GM23338 (cell line): Measurements from ENCODE around the gene CCT6B. TPM values are rescaled to one million over a fixed set of nuclear protein-coding genes. Genes with fewer than 3 reads are reported as not detected.

Source experiments
- ATAC-seq: fragments of 200-7000 bp; cut with Tn5 transposase; 3 replicates; pipeline ENCODE4 v1.9.1; 2020
- DNase-seq: peaks from one replicate; pipeline ENCODE4 v3.0.0-alpha.2; 2015; ENCODE audit warnings: low spot score
- H2AFZ ChIP-seq: fragments of 200-600 bp; sonication (generic); 2 replicates; pipeline ENCODE4 v1.8.0; 2016; ENCODE audit warnings: antibody characterized with exemption, mild to moderate bottlenecking, moderate library complexity
- H3F3A ChIP-seq: fragments of 200-600 bp; sonication (generic); replicated peaks from 2 replicates; pipeline ENCODE4 v1.8.0; 2017; ENCODE audit warnings: antibody characterized with exemption, mixed run types, low read depth
- H3K27ac ChIP-seq: fragments of 200-600 bp; sonication (generic); 2 replicates; pipeline ENCODE4 v1.6.1; 2016; ENCODE audit warnings: low read depth
- H3K27me3 ChIP-seq: fragments of 200-600 bp; sonication (generic); 2 replicates; pipeline ENCODE4 v1.8.0; 2016; ENCODE audit warnings: mild to moderate bottlenecking, mixed run types, moderate library complexity; ENCODE audit not compliant: insufficient read depth
- H3K36me3 ChIP-seq: fragments of 200-600 bp; sonication (generic); 2 replicates; pipeline ENCODE4 v1.8.0; 2016; ENCODE audit warnings: mild to moderate bottlenecking; ENCODE audit not compliant: insufficient read depth
- H3K4me1 ChIP-seq: fragments of 200-600 bp; sonication (generic); 2 replicates; pipeline ENCODE4 v1.8.0; 2016; ENCODE audit warnings: mild to moderate bottlenecking, moderate library complexity; ENCODE audit not compliant: insufficient read depth
- H3K4me2 ChIP-seq: fragments of 200-600 bp; sonication (generic); 2 replicates; pipeline ENCODE4 v1.7.1; 2017; ENCODE audit warnings: mixed run types
- H3K4me3 ChIP-seq: fragments of 200-600 bp; sonication (generic); 2 replicates; pipeline ENCODE4 v1.6.1; 2016; ENCODE audit warnings: mixed run types
- H3K79me2 ChIP-seq: fragments of 200-600 bp; sonication (generic); replicated peaks from 2 replicates; pipeline ENCODE4 v1.8.0; 2017; ENCODE audit warnings: mild to moderate bottlenecking; ENCODE audit not compliant: insufficient read depth
- H3K9me2 ChIP-seq: fragments of 200-600 bp; sonication (generic); 2 replicates; pipeline ENCODE4 v1.8.0; 2017; ENCODE audit not compliant: insufficient read depth
- H4K20me1 ChIP-seq: fragments of 200-600 bp; sonication (generic); replicated peaks from 2 replicates; pipeline ENCODE4 v1.8.0; 2017; ENCODE audit warnings: mild to moderate bottlenecking; ENCODE audit not compliant: insufficient read depth
- H3K27ac Mint-ChIP-seq: 2 replicates; pipeline ENCODE4 v1.8.0; 2020; ENCODE audit warnings: inconsistent platforms, mild to moderate bottlenecking, moderate library complexity, mixed read lengths
- H3K27me3 Mint-ChIP-seq: 3 replicates; pipeline ENCODE4 v1.8.0; 2022; ENCODE audit warnings: low read depth, mild to moderate bottlenecking, moderate library complexity, mixed read lengths, inconsistent platforms; ENCODE audit not compliant: insufficient read depth, poor library complexity
- H3K36me3 Mint-ChIP-seq: 3 replicates; pipeline ENCODE4 v1.8.0; 2021; ENCODE audit warnings: low read depth, mild to moderate bottlenecking, inconsistent platforms, moderate library complexity, mixed read lengths
- H3K4me1 Mint-ChIP-seq: 3 replicates; pipeline ENCODE4 v1.8.0; 2020; ENCODE audit warnings: mild to moderate bottlenecking, inconsistent platforms, mixed read lengths
- H3K4me3 Mint-ChIP-seq: 3 replicates; pipeline ENCODE4 v1.8.0; 2021; ENCODE audit warnings: moderate library complexity, mild to moderate bottlenecking, inconsistent platforms, mixed read lengths
- H3K9me3 Mint-ChIP-seq: 3 replicates; pipeline ENCODE4 v1.8.0; 2020; ENCODE audit warnings: moderate library complexity, mild to moderate bottlenecking, inconsistent platforms, mixed read lengths
- EZH2 ChIP-seq: fragments of 200-600 bp; sonication (generic); IDR thresholded peaks from one replicate; pipeline ENCODE4 v1.8.0; 2017; ENCODE audit warnings: antibody characterized with exemption, mild to moderate bottlenecking, low read depth; ENCODE audit not compliant: unreplicated experiment
- JUNB ChIP-seq: IDR thresholded peaks from one replicate; pipeline ENCODE4 v1.6.1; 2016; ENCODE audit warnings: antibody characterized with exemption; ENCODE audit not compliant: unreplicated experiment
- NANOG ChIP-seq: IDR thresholded peaks from 2 replicates; pipeline ENCODE4 v1.6.1; 2016; ENCODE audit warnings: antibody characterized with exemption, borderline replicate concordance
- POLR2AphosphoS5 ChIP-seq: IDR thresholded peaks from 2 replicates; pipeline ENCODE4 v1.6.1; 2016; ENCODE audit warnings: antibody characterized with exemption, low read depth
- ZNF114 ChIP-seq: fragments of 250-450 bp; sonication (Bioruptor Pico); IDR thresholded peaks from 2 replicates; pipeline ENCODE4 v1.5.0; 2020; ENCODE audit warnings: mild to moderate bottlenecking, moderate library complexity
- ZNF331 ChIP-seq: fragments of 250-450 bp; sonication (Bioruptor Pico); IDR thresholded peaks from 2 replicates; pipeline ENCODE4 v1.5.0; 2020; ENCODE audit warnings: low read depth, mild to moderate bottlenecking, moderate library complexity
- polyA plus RNA-seq: library from polyadenylated mRNA; unstranded; fragments of >200 nt; fragmentation: Nextera tagmentation; extraction: Ambion mirVana; gene quantifications from 2 replicates; pipeline ENCODE4 v1.2.1, GENCODE V29; 2016
- total RNA-seq: library from RNA; depleted of rRNA; stranded (reverse); fragments of >200 nt; shearing (Covaris generic); gene quantifications from 2 replicates; pipeline ENCODE4 v1.2.3, GENCODE V29; 2014
- TF ChIP-seq, protein P1 (sequence below): IDR thresholded peaks from 2 replicates; pipeline ENCODE4 v1.6.1; 2016; ENCODE audit warnings: antibody characterized with exemption
- TF ChIP-seq, protein P2 (sequence below): IDR thresholded peaks from one replicate; pipeline ENCODE4 v1.6.1; 2018; ENCODE audit warnings: antibody characterized with exemption; ENCODE audit not compliant: unreplicated experiment
- TF ChIP-seq, protein P3 (sequence below): fragments of 250-450 bp; sonication (Bioruptor Pico); IDR thresholded peaks from 2 replicates; pipeline ENCODE4 v1.5.0; 2020; ENCODE audit warnings: mild to moderate bottlenecking, moderate library complexity

Gene CCT6B
- total and polyA plus RNA-seq, 2 experiments from 2014 or later = 0.94 to 1.1 TPM

DNA sequence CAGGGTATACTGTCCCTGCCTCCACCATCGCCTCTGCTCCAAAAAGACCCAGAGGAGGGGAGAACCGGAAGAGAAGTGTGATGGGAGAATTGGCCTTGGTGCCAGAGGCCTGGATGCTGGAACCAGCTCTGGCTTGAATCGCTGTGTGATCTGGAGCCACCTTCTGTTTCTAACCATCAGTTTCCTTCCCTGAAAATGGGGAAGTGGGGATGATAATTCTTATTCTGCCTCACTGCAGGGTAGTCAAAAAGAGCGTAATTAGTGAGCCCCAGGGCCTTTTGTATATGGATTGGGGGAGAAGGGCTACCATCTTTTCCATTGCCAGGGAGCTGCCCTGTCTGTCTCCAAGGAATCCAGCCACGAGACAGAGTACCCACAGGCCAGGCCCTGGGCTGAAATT lies 52.2 kb downstream of the CCT6B start:
- Mint-ChIP-seq H3K4me3 (no peak overlapping the region), H3K27me3 (peaks cover 5% of the 10 kb centered on the region), H3K4me1 (peaks cover 8% of the 10 kb centered on the region), H3K27ac (no peak overlapping the region), H3K36me3 (no peaks in the 10 kb centered on the region), H3K9me3 (no peaks in the 10 kb centered on the region)
- no peaks in the 10 kb centered on the region for H3K4me1 ChIP-seq
- H3K36me3 ChIP-seq = no peaks in the 10 kb centered on the region
- H3K79me2 ChIP-seq = no peaks in the 10 kb centered on the region
- no peaks in the 10 kb centered on the region for H3F3A ChIP-seq
- no peak for DNase-seq
- H3K4me3 ChIP-seq = no peak overlapping the region
- no peak overlapping the region for H2AFZ ChIP-seq
- H3K4me2 ChIP-seq = no peak overlapping the region
- no peak for ATAC-seq
- no peaks in the 10 kb centered on the region for H3K27me3 ChIP-seq
- TF ChIP-seq ZNF331 (no peak), JUNB (no peak), ZNF114 (CRISPR knock-in tag) (no peak), NANOG (no peak), EZH2 (no peak), POLR2AphosphoS5 (no peak)
- TF ChIP-seq, protein P1, sequence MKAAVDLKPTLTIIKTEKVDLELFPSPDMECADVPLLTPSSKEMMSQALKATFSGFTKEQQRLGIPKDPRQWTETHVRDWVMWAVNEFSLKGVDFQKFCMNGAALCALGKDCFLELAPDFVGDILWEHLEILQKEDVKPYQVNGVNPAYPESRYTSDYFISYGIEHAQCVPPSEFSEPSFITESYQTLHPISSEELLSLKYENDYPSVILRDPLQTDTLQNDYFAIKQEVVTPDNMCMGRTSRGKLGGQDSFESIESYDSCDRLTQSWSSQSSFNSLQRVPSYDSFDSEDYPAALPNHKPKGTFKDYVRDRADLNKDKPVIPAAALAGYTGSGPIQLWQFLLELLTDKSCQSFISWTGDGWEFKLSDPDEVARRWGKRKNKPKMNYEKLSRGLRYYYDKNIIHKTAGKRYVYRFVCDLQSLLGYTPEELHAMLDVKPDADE = no peak
- TF ChIP-seq, protein P2, sequence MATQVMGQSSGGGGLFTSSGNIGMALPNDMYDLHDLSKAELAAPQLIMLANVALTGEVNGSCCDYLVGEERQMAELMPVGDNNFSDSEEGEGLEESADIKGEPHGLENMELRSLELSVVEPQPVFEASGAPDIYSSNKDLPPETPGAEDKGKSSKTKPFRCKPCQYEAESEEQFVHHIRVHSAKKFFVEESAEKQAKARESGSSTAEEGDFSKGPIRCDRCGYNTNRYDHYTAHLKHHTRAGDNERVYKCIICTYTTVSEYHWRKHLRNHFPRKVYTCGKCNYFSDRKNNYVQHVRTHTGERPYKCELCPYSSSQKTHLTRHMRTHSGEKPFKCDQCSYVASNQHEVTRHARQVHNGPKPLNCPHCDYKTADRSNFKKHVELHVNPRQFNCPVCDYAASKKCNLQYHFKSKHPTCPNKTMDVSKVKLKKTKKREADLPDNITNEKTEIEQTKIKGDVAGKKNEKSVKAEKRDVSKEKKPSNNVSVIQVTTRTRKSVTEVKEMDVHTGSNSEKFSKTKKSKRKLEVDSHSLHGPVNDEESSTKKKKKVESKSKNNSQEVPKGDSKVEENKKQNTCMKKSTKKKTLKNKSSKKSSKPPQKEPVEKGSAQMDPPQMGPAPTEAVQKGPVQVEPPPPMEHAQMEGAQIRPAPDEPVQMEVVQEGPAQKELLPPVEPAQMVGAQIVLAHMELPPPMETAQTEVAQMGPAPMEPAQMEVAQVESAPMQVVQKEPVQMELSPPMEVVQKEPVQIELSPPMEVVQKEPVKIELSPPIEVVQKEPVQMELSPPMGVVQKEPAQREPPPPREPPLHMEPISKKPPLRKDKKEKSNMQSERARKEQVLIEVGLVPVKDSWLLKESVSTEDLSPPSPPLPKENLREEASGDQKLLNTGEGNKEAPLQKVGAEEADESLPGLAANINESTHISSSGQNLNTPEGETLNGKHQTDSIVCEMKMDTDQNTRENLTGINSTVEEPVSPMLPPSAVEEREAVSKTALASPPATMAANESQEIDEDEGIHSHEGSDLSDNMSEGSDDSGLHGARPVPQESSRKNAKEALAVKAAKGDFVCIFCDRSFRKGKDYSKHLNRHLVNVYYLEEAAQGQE = no peak
- TF ChIP-seq, protein P3, sequence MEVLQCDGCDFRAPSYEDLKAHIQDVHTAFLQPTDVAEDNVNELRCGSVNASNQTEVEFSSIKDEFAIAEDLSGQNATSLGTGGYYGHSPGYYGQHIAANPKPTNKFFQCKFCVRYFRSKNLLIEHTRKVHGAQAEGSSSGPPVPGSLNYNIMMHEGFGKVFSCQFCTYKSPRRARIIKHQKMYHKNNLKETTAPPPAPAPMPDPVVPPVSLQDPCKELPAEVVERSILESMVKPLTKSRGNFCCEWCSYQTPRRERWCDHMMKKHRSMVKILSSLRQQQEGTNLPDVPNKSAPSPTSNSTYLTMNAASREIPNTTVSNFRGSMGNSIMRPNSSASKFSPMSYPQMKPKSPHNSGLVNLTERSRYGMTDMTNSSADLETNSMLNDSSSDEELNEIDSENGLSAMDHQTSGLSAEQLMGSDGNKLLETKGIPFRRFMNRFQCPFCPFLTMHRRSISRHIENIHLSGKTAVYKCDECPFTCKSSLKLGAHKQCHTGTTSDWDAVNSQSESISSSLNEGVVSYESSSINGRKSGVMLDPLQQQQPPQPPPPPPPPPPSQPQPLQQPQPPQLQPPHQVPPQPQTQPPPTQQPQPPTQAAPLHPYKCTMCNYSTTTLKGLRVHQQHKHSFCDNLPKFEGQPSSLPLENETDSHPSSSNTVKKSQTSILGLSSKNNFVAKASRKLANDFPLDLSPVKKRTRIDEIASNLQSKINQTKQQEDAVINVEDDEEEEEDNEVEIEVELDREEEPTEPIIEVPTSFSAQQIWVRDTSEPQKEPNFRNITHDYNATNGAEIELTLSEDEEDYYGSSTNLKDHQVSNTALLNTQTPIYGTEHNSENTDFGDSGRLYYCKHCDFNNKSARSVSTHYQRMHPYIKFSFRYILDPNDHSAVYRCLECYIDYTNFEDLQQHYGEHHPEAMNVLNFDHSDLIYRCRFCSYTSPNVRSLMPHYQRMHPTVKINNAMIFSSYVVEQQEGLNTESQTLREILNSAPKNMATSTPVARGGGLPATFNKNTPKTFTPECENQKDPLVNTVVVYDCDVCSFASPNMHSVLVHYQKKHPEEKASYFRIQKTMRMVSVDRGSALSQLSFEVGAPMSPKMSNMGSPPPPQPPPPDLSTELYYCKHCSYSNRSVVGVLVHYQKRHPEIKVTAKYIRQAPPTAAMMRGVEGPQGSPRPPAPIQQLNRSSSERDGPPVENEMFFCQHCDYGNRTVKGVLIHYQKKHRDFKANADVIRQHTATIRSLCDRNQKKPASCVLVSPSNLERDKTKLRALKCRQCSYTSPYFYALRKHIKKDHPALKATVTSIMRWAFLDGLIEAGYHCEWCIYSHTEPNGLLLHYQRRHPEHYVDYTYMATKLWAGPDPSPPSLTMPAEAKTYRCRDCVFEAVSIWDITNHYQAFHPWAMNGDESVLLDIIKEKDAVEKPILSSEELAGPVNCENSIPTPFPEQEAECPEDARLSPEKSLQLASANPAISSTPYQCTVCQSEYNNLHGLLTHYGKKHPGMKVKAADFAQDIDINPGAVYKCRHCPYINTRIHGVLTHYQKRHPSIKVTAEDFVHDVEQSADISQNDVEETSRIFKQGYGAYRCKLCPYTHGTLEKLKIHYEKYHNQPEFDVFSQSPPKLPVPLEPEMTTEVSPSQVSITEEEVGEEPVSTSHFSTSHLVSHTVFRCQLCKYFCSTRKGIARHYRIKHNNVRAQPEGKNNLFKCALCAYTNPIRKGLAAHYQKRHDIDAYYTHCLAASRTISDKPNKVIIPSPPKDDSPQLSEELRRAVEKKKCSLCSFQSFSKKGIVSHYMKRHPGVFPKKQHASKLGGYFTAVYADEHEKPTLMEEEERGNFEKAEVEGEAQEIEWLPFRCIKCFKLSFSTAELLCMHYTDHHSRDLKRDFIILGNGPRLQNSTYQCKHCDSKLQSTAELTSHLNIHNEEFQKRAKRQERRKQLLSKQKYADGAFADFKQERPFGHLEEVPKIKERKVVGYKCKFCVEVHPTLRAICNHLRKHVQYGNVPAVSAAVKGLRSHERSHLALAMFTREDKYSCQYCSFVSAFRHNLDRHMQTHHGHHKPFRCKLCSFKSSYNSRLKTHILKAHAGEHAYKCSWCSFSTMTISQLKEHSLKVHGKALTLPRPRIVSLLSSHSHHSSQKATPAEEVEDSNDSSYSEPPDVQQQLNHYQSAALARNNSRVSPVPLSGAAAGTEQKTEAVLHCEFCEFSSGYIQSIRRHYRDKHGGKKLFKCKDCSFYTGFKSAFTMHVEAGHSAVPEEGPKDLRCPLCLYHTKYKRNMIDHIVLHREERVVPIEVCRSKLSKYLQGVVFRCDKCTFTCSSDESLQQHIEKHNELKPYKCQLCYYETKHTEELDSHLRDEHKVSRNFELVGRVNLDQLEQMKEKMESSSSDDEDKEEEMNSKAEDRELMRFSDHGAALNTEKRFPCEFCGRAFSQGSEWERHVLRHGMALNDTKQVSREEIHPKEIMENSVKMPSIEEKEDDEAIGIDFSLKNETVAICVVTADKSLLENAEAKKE (CRISPR knock-in tag) = no peak
- H3K27ac ChIP-seq = no peak overlapping the region
- H3K9me2 ChIP-seq = no peaks in the 10 kb centered on the region
- H4K20me1 ChIP-seq = no peaks in the 10 kb centered on the region
